Epithelial cell of proximal tubule (primary cell): ENCODE measurements around the gene CHD5. TPM values are rescaled to one million over a fixed set of nuclear protein-coding genes. Genes with fewer than 3 reads are reported as not detected.

Experiments
- DNase-seq: peaks from one replicate; pipeline ENCODE4 v3.0.0-alpha.2; 2011; ENCODE audit warnings: low read depth
- H3K4me3 ChIP-seq: 2 replicates; pipeline ENCODE4 v1.5.1; 2011; ENCODE audit warnings: low read depth, mild to moderate bottlenecking, low read length
- total RNA-seq: library from RNA; depleted of rRNA; stranded (reverse); fragments of >200 nt; gene quantifications from 2 replicates; pipeline ENCODE4 v1.2.3, GENCODE V29; 2015
- TF ChIP-seq, protein P1 (sequence below): conservative IDR thresholded peaks from 2 replicates; pipeline ENCODE4 v1.5.1; 2012; ENCODE audit warnings: low read depth, mild to moderate bottlenecking, low read length

The CHD5 gene
- total RNA-seq, 1 donor from 2014 or later: under 0.01 TPM

DNA sequence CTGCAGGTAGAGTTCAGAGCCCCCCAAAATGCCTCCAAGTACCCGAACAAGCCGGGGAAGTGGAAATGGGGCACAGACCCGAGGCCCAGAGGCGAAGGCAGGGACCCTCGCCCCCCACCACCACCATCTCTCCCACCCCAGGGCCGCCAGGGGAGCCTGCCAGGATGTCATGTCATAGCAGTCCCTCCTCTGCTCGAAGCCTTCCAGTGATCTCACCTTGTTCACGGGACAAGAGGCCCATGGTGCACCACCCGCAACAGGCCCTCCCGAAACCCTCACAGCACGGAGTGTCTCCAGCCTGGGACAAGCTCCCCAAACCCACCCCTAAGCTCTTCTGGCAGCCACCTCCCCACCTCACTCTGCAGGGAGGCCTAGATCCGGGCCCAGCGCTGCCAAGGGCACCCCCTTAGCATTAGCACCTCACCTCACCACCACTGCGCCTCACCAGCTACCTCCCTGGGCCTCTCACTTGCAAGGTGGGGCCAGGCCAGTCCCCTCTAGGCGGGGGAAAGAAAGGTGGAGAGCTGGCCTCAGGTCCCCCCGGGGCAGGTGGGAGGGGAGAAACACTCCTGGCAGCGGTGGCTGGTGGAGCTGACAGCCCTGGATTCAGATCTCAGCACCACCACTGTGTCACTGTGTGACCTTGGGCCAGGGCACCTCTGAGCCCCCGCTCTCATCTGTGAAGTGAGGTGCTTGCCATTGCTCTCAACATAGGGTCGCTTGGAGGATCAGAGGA, 13.3 kb downstream of the CHD5 start:
- H3K4me3 ChIP-seq: no peak overlapping the region
- TF ChIP-seq, protein P1, sequence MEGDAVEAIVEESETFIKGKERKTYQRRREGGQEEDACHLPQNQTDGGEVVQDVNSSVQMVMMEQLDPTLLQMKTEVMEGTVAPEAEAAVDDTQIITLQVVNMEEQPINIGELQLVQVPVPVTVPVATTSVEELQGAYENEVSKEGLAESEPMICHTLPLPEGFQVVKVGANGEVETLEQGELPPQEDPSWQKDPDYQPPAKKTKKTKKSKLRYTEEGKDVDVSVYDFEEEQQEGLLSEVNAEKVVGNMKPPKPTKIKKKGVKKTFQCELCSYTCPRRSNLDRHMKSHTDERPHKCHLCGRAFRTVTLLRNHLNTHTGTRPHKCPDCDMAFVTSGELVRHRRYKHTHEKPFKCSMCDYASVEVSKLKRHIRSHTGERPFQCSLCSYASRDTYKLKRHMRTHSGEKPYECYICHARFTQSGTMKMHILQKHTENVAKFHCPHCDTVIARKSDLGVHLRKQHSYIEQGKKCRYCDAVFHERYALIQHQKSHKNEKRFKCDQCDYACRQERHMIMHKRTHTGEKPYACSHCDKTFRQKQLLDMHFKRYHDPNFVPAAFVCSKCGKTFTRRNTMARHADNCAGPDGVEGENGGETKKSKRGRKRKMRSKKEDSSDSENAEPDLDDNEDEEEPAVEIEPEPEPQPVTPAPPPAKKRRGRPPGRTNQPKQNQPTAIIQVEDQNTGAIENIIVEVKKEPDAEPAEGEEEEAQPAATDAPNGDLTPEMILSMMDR: no peak
- no peak for DNase-seq

DNA sequence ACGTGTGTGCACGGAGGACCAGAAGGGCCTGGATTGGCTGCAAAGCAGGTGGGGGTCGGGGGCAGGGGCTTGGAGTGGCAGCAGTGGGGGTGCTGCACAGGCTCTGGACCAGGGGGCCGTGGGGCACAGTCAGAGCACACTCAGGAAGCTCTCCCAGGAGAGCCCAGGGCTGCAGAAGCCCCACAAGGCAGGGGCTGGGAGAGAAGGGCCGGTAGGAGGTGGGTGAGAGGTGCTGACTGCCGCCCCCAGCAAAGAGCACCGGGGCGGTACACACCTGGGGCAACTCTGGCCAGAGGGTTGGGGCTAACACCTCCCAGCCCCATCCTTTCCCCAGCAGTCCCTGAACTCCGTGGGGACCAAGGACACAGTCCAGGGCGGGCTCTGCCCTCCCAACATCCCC, 13.9 kb downstream of the CHD5 start:
- no peak overlapping the region for H3K4me3 ChIP-seq
- DNase-seq: no peak
- TF ChIP-seq, protein P1: no peak

DNA sequence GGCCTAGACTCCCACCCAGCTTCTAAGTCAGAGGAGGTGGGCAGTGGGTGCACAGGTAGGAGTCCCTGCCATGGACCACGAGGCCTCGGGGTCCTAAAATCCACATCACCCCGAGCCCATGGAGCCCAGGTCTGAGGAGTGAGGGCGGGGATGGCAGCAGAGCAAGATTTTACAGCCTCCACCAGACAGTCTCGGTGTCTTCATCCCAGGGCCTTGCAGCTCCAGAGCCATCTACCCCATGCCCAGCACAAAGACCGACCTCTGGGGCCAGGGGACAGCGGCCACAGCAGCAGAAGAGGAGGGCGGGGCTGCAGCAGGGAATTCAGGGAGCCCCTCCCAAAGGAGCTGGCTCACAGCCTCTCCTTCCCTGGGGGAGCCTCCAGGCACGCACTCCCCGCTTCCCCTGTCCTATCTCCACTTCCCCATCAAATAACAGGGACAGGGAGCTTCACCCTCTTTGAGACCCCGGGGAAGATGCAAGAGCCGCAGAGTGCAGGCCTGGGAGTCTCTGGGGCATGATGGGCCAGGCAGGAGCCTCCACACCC, 14.6 kb downstream of the CHD5 start:
- TF ChIP-seq, protein P1: no peak
- no peak for DNase-seq
- no peak overlapping the region for H3K4me3 ChIP-seq

DNA sequence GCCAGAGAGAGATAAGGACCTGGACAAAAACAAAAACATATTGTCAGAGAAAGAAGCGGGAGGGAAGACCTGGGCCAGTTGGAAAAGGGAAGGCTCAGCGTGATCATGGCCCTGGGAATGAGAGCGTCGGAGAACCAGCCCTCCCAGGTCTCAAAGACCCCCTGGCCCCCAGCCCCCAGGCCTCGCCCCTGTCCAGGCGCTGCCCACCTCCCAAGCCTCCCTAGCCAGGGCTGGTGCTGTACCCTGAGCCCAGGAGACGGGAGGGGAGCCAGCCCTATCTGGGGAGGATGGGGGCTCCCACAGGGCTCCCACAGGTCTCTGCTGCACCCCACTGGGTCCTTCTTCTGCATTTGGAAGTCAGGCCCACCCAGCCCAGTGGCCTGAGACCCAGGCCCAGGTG, 15.1 kb downstream of the CHD5 start:
- DNase-seq: no peak
- no peak overlapping the region for H3K4me3 ChIP-seq
- TF ChIP-seq, protein P1: no peak

DNA sequence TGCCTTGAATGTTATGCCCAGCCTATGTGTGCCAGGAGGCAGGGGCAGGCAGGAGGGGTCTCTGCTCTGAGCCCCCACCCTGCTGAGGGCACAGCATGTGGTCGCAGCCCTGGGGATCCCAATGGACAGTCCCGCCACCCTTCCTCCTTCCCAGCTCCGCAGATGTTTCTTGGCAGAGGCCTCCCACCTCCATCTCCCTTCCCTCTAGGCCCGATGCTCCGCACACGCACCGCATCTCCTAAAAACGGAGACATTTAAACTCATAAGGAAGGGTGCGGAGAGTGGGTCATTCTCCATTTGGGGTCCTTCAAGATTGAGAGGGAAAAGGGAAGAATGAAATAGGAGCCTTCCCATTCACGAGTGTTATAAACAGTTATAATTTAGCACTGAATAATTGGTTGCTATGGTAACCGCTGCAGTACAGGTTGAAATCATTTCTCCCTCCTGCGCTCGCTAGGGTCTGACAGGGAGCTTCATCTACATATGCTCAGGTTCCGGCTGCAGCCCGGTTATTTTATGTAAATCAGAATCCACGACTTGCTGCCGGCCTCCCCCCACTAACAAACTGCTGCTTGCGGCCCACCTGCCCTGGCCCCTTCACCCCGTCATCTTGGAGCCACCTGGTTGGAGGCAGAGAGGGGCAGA, 16.0 kb downstream of the CHD5 start:
- no peak for DNase-seq
- H3K4me3 ChIP-seq: no peak overlapping the region
- TF ChIP-seq, protein P1: no peak

DNA sequence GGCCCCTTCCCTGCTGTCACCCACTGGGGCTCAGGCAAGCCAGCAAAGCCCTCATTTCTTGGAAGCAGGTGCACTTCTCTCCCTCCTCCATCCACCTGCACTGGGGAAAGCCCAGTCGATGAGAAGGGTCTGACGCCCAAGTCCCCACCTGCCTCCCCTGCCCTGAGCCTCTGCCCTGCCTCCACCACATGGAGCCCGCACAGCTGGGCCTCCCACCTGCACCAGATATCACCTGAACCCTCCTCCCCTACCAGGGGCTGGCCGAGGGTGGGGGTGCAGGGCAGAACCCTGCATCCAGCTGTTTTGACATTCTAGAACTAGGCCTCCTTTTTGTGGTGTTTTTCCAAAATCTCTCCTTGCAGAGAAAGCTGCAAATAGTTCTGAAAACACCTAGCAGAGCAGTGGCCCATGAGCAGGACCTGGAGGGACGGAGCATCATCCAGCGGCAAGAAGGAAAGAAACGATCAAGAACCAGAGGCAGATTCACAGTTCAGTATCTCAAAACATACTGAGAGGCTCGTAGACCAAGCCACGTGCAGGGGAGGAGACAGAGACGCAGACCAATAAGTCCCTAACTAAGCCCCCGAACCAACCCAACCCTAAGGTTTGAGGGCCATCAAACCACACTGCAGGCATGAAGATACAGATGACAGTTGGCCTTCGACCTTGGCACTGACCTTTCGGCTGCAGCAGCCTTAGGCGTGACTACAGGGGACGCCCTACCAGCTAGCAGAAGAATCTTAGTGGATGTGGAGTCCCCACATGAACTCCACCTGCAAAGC, 16.7 kb downstream of the CHD5 start:
- no peak for DNase-seq
- TF ChIP-seq, protein P1: no peak
- no peak overlapping the region for H3K4me3 ChIP-seq
